ENCODE results near the gene DYNLT4.
"Not testable (repeated sequence)": the region's sequence is repeated elsewhere in the genome, so short reads cannot be mapped to it uniquely, and the experiment has no call there.

DYNLT4 gene

GRCh38 chr1:44806704-44807363 lies at the start of gene DYNLT4:
DYNLT4 (minus strand) TSS chr1:44807351; CDS start chr1:44806668, 683 bp downstream.
- no peak for DNase-seq (ENCODE audit: low read depth in 2 of 2)

DNA sequence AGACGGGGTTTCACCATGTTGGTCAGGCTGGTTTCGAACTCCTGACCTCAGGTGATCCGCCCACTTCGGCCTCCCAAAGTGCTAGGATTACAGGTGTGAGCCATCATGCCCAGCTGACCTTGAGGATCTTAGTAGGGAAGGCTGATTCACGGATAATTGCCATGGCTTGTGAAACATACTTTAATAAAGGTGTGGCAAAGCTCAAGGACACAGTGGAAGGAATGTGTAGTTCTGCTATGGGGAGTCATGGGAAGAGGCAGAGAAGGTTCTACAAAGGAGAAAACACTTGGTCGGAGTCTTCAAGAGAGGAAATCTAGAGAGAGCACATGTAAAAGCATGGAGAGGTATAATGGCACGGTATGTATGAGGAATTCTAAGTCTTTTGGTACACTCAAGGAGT lies 48.6 kb upstream of the DYNLT4 start:
- no peak for DNase-seq (ENCODE audit: low read depth in 2 of 2)

- DNase-seq (ENCODE audit: low read depth in 2 of 2) = no peak
These were observed 47.8 kb upstream of the DYNLT4 start for GRCh38 chr1:44854970-44855369.

- no peak for DNase-seq (ENCODE audit: low read depth in 2 of 2)
These were observed 46.0 kb upstream of the DYNLT4 start for GRCh38 chr1:44853201-44853600.

GRCh38 chr1:44851308-44851707 lies 44.2 kb upstream of the DYNLT4 start:
- no peak for DNase-seq (ENCODE audit: low read depth in 2 of 2)

DNA sequence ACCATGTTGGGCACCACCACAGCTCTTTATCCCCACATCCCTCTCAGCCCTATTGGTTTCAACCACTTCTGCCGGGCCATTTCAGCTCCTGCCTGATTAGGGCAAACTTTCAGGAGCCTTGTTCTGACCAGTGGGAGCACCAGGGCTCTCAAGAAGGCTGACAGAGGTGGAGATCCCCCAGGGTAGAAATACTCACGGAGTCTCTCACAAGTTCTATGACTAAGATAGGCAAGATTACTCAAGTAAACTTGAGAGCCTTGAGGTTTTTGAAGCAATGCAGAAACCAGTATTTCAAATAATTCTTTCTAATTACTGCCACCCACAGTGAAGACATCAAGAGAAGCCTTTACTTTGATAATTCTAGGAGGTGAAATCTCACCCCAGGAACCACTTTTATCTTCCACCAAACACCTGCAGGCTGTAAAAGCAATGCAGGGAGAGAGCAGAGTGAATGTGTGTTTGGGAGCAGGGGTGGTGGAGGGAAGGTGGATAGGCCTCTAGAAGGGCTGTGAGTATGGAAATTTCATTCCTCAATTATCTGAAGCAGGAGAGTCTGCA lies 42.5 kb upstream of the DYNLT4 start:
- DNase-seq (ENCODE audit: low read depth in 2 of 2) = no peak

DNA sequence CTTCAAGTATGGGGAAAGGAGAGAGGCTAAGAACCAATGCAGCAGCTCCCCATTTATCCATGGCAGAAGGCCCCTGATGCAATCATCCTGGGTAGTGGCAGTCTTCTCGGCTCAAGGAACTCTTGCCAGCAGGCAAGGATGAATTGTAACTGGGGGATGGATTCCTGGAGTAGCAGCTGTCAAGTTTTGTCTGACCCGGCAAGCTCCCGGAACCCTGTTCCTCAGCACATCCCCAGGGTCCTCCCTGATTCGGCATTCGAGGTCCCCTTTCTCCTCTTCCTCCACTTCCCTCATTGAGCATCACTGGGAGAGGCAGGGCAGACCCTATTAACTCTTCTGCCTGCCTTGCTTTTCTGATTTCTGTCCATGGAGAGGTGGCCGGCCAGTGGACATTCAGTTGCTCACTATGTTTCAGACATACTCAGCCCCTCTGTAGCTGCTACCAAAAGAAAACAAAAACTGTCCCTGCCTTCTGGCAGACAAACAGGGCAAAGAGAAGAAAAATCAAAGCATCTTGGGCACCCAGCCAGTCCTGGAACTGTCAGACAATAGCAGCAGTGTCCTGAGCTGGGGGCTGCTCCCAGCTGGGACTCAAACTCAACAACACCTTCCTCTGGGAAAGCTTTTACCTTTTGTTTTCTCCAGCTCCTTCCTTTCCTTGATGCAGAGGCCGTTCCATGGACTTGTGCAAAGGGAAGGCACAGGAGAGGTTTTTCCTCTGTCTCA lies 41.5 kb upstream of the DYNLT4 start:
- no peak for DNase-seq (ENCODE audit: low read depth in 2 of 2)

- DNase-seq (ENCODE audit: low read depth in 2 of 2) = no peak
These were observed 40.7 kb upstream of the DYNLT4 start for GRCh38 chr1:44847845-44848244.

- DNase-seq (ENCODE audit: low read depth in 2 of 2) = no peak
These were observed 39.8 kb upstream of the DYNLT4 start for GRCh38 chr1:44846985-44847384.

- DNase-seq (ENCODE audit: low read depth in 2 of 2) = peak in 1 of 2 donors; percentile 21
These were observed 35.9 kb upstream of the DYNLT4 start, which contains the start of gene PTCH2 for GRCh38 chr1:44842862-44843655. PTCH2 (minus strand) TSS chr1:44843253; CDS start chr1:44842932, 321 bp downstream.

- no peak for DNase-seq (ENCODE audit: low read depth in 2 of 2)
These were observed 35.3 kb upstream of the DYNLT4 start for GRCh38 chr1:44842486-44842861.

DNA sequence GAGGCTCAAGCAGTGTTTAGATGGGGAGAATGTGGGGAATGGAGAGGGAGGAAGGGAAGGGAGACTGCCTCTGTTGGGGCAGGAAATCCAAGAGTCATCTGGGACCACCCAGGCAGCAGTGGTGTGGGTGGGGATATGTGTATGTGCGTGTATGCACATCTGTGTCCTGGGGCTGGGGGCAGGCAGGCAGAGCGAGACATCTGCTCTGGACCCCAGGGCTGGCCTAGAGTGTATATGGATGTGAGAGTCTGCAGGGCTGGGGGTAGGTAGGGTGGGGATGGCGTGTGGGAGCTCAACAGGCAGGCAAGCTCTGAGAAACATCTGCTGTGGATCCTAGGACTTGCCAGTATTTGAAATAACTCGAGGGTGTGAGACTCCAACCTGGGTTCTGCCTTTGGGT lies 32.4 kb upstream of the DYNLT4 start:
- DNase-seq (ENCODE audit: low read depth in 2 of 2) = no peak

GRCh38 chr1:44838294-44838693 lies 31.1 kb upstream of the DYNLT4 start:
- not testable (repeated sequence) for DNase-seq (ENCODE audit: low read depth in 2 of 2)

GRCh38 chr1:44835738-44836675 lies 28.9 kb upstream of the DYNLT4 start:
- DNase-seq (ENCODE audit: low read depth in 2 of 2) = peak; percentile 73 to 74

GRCh38 chr1:44834328-44834727 lies 27.2 kb upstream of the DYNLT4 start:
- DNase-seq (ENCODE audit: low read depth in 2 of 2) = no peak

DNA sequence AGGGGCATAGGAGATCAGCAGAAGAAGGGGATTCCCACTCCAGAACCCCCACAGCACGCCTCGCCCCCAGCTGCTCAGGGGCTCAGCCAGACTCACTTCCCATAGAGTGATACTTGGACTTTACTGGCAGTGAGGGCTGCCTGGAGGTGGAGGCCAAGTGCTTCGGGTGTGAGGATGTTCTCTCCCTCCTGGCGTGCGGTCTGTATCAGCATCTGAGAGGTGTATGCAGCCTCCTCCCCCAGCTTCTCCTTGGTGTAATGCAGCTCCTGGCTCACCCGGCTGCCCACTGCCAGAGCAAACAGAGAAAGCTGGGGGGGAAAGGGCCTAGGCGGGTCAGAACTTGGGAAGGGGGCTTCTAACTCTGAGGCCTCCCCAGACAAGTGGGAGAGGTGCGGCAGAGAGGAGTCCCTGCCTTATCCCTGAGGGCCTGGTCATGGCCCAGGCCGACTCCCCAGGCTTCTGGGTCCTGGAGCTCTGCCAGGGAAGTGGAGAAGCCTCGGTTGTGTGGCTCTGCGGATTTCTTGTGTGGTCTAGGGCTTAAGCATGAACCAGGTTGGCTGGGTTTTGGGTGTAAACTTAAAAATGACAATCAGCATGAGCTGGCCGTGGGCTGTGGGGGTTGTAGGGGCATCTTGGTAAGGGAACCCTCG lies 25.0 kb upstream of the DYNLT4 start:
- DNase-seq (ENCODE audit: low read depth in 2 of 2) = no peak

DNA sequence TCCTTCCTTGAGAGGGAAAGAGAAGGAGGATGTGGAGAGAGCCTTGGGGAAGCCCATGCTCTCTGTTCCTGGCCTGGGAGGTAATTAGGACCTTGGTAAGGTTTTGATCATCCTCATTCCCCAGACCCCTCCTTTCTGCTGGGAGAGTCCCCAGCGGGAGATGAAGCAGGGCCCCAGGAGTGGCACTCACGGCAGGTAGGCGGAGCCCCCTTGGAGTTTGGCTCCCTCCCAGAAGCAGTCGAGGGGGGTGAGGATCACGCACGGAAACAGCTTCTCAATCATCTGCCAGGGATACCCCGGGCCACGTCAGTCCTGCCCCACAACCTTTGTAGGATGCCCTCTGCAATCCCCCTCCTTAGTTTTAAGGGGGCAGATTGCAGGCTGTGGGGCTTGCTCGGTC lies 24.4 kb upstream of the DYNLT4 start:
- DNase-seq (ENCODE audit: low read depth in 2 of 2) = no peak

GRCh38 chr1:44830900-44831304 lies 23.8 kb upstream of the DYNLT4 start:
- DNase-seq (ENCODE audit: low read depth in 2 of 2) = no peak

DNA sequence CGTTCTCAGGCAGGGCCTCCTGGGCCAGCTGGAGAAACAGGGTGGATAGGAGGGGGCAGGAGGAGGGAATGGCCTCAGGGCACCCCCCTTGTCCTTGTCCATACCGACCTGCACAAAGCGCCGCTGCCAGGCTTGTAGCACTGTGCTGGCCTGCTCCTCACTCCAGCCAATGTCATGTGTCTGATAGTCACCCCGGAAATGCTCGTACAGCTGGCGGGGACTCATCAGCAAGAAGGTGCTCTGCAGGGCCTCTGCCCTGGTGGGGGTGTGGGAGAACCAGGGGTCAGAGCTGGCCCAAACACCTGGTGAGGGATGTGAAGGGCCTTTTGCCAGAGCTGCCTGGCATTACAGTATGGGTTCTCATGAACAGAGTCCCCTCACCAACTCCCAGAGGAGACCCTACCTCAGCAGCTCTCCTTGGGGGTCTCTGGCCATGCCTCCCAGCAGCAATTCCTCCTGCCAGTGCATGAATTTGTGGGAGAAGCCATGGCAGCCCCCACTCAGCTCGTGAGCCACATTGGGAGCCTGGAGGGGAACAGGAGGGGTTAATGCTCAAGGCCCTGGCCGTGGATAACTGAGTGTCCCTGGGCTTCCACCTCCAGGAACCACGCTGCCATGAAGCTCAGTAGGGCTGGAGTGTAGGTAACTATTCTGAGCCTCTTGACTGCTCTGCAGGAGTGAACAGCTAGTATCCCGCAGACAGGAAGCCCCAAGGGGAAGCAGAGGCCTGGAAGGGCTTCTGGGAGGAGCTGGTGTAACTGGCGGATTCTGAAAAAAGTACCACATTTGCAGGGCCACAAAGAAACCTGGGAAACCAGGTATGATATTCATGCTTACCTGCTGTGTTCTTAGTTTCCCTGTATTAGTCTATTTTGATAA lies 22.6 kb upstream of the DYNLT4 start:
- DNase-seq (ENCODE audit: low read depth in 2 of 2) = no peak

Data from stimulated activated CD8-positive, alpha-beta memory T cell treated with anti-CD3 and anti-CD28 coated beads, Interleukin-7, amount 100 ng/mL, for 4 hours (primary cell).